ENCODE measurements around the gene FAM20C. TPM values are rescaled to one million over a fixed set of nuclear protein-coding genes. Genes with fewer than 3 reads are reported as not detected.

Gene FAM20C
- total RNA-seq, 1 experiment from 2014 or later, result 34.0 TPM

DNA sequence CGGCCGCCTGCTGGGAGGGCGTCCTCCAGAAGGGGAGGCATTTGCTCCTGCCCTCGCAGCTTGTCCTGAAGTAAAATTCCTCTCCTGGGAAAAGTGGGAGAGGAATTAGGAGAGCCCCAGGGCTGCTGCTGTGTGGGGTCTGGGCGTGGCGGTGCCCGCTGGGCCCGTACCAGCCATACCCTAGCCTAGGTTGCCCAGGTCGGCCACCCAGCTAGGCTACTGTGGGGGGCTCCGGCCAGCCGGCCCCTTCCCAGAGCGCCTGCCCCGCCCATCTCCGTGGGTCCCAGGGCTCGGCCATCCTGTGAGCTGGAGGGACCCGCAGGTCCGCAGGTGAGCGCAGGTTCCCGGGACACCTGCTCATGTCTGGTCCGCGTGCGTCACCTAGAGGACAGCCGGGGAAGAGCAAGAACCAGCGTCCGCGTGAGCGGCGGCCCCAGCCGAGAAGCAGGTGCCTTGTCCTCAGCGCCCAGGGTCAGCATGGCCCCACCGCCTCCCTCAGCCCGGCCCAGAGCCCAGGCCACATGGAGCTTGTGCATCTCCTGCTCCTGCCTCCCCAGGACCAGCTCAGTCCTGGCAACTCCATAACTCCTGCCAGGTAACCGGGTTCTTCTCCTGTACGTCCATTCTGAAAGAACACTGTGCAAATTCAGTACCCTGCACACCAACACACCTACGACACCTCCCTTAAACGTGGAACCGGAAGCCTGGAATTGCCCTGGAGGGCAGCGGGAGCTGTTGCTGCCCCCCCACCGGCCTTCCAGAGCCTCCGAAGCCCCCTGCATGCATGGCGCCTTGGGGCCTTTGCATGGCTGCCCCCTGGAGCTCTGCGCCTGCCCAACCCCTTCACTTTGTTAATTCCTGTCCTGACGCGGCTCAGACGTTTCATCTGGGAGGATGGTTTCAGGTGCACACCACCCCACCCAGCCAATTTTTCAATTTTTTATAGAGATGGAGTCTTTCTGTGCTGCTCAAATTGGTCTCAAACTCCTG, 74.8 kb downstream of the FAM20C start:
- H3K36me3 ChIP-seq (ENCODE audit: control insufficient read depth, insufficient read depth, low read length), result no peaks in the 10 kb centered on the region
- POLR2A ChIA-PET, result no interaction called here
- H3K4me1 ChIP-seq, result no peaks in the 10 kb centered on the region
- TF ChIP-seq, protein P1, sequence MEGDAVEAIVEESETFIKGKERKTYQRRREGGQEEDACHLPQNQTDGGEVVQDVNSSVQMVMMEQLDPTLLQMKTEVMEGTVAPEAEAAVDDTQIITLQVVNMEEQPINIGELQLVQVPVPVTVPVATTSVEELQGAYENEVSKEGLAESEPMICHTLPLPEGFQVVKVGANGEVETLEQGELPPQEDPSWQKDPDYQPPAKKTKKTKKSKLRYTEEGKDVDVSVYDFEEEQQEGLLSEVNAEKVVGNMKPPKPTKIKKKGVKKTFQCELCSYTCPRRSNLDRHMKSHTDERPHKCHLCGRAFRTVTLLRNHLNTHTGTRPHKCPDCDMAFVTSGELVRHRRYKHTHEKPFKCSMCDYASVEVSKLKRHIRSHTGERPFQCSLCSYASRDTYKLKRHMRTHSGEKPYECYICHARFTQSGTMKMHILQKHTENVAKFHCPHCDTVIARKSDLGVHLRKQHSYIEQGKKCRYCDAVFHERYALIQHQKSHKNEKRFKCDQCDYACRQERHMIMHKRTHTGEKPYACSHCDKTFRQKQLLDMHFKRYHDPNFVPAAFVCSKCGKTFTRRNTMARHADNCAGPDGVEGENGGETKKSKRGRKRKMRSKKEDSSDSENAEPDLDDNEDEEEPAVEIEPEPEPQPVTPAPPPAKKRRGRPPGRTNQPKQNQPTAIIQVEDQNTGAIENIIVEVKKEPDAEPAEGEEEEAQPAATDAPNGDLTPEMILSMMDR (IDR thresholded peaks at IDR 0.05; ENCODE audit: insufficient read depth in 1 of 2, low read depth in 1 of 2, low read length in 1 of 2, severe bottlenecking in 1 of 2, unreplicated experiment in 1 of 2), result peak; percentile 83 to 85
- no peaks in the 10 kb centered on the region for H3K27me3 ChIP-seq (replicated peaks; ENCODE audit: control insufficient read depth, insufficient read depth, low read length)
- H3K27me3 Mint-ChIP-seq (ENCODE audit: insufficient read depth, unreplicated experiment), result no peaks in the 10 kb centered on the region
- H3K36me3 Mint-ChIP-seq (ENCODE audit: insufficient read depth, unreplicated experiment), result peaks cover 16% of the 10 kb centered on the region
- peaks cover 5% of the 10 kb centered on the region for H3K9me3 ChIP-seq
- H3K27ac Mint-ChIP-seq (ENCODE audit: unreplicated experiment), result no peak overlapping the region
- no TSS peak for BruUV-seq (replicated peaks)
- peak; percentile 79 to 83 for DNase-seq
- peaks cover 8% of the 10 kb centered on the region for H3K9me3 Mint-ChIP-seq (ENCODE audit: unreplicated experiment)
- CTCF ChIA-PET, result interaction anchor here (0.6 to 1.5 kb wide), 3 partner anchors 63 to 203 kb away, joined by 3 to 6 read pairs (median 3); no protein-coding TSS in a partner anchor
- H3K4me3 ChIP-seq (ENCODE audit: low read depth, low read length), result no peak overlapping the region
- peaks cover 5% of the 10 kb centered on the region for H3K4me1 Mint-ChIP-seq (ENCODE audit: low read depth, unreplicated experiment)
- intact Hi-C loops (cut with micrococcal nuclease; ENCODE audit: unreplicated experiment), result no loop called here
- H3K4me3 Mint-ChIP-seq (ENCODE audit: unreplicated experiment), result no peak overlapping the region

DNA sequence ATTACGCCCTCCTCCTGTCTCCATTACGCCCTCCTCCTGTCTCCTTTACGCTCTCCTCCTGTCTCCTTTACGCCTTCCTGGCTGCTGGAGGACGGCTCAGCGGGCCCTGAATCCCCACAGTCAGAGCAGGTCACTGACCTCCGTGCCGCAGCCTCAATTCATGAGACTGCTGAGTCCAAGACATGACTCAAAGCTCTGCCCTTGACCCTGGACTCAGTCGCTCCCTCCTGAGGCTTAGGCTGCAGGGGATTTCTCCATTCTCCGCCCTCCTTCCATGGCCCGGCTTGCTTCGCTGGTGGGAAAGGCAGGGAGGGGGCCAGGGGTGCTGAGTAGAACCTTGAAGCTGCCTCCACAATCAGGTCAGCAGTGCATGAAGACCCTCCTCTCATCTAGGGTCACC, 76.6 kb downstream of the FAM20C start:
- H3K4me1 Mint-ChIP-seq (ENCODE audit: low read depth, unreplicated experiment), result no peaks in the 10 kb centered on the region
- no peaks in the 10 kb centered on the region for H3K4me1 ChIP-seq
- H3K36me3 ChIP-seq (ENCODE audit: control insufficient read depth, insufficient read depth, low read length), result no peaks in the 10 kb centered on the region
- H3K36me3 Mint-ChIP-seq (ENCODE audit: insufficient read depth, unreplicated experiment), result peaks cover 7% of the 10 kb centered on the region
- no peak overlapping the region for H3K27ac Mint-ChIP-seq (ENCODE audit: unreplicated experiment)
- ChIA-PET POLR2A (no interaction called here), CTCF (no interaction called here)
- H3K4me3 Mint-ChIP-seq (ENCODE audit: unreplicated experiment), result no peak overlapping the region
- H3K27me3 Mint-ChIP-seq (ENCODE audit: insufficient read depth, unreplicated experiment), result no peaks in the 10 kb centered on the region
- BruUV-seq (replicated peaks), result no TSS peak
- no peaks in the 10 kb centered on the region for H3K27me3 ChIP-seq (replicated peaks; ENCODE audit: control insufficient read depth, insufficient read depth, low read length)
- TF ChIP-seq, protein P1 (IDR thresholded peaks at IDR 0.05; ENCODE audit: insufficient read depth in 1 of 2, low read depth in 1 of 2, low read length in 1 of 2, severe bottlenecking in 1 of 2, unreplicated experiment in 1 of 2), result no peak
- intact Hi-C loops (cut with micrococcal nuclease; ENCODE audit: unreplicated experiment), result no loop called here
- H3K9me3 Mint-ChIP-seq (ENCODE audit: unreplicated experiment), result peaks cover 15% of the 10 kb centered on the region
- no peak overlapping the region for H3K4me3 ChIP-seq (ENCODE audit: low read depth, low read length)
- no peaks in the 10 kb centered on the region; the same call in 1 of the 2 replicates for H3K9me3 ChIP-seq
- DNase-seq, result no peak

DNA sequence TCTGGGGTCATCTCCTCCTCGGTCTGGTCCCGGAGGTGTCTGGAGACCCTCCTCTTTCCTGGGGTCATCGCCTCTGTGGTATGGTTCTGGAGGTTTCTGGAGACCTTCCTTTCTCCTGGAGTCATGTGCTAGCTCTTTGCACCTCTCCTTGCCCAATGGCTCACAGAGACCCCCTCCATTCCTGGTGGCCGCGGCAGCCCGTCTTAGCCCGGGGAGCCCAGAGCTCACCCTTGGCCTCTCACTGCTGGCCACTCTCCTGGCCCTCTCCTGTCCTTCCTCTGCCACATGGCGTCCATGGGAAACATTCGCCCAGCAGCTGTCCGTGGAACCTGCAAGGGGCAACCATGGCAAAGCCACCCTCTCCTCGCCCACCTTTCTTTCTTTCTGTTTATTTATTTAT, 77.3 kb downstream of the FAM20C start:
- ChIA-PET CTCF (no interaction called here), POLR2A (no interaction called here)
- peaks cover under 1% of the 10 kb centered on the region for H3K36me3 Mint-ChIP-seq (ENCODE audit: insufficient read depth, unreplicated experiment)
- H3K4me3 Mint-ChIP-seq (ENCODE audit: unreplicated experiment), result no peak overlapping the region
- H3K36me3 ChIP-seq (ENCODE audit: control insufficient read depth, insufficient read depth, low read length), result no peaks in the 10 kb centered on the region
- no peak overlapping the region for H3K27ac Mint-ChIP-seq (ENCODE audit: unreplicated experiment)
- H3K4me1 ChIP-seq, result no peaks in the 10 kb centered on the region
- H3K9me3 Mint-ChIP-seq (ENCODE audit: unreplicated experiment), result peaks cover 22% of the 10 kb centered on the region
- intact Hi-C loops (cut with micrococcal nuclease; ENCODE audit: unreplicated experiment), result no loop called here
- no peak overlapping the region for H3K4me3 ChIP-seq (ENCODE audit: low read depth, low read length)
- no peak for DNase-seq
- no peaks in the 10 kb centered on the region for H3K27me3 Mint-ChIP-seq (ENCODE audit: insufficient read depth, unreplicated experiment)
- H3K9me3 ChIP-seq, result peaks cover 3% of the 10 kb centered on the region
- TF ChIP-seq, protein P1 (IDR thresholded peaks at IDR 0.05; ENCODE audit: insufficient read depth in 1 of 2, low read depth in 1 of 2, low read length in 1 of 2, severe bottlenecking in 1 of 2, unreplicated experiment in 1 of 2), result no peak
- no TSS peak for BruUV-seq (replicated peaks)
- H3K27me3 ChIP-seq (replicated peaks; ENCODE audit: control insufficient read depth, insufficient read depth, low read length), result no peaks in the 10 kb centered on the region
- no peaks in the 10 kb centered on the region for H3K4me1 Mint-ChIP-seq (ENCODE audit: low read depth, unreplicated experiment)

All from Caco-2 (cell line).